SK-N-SH (cell line): ENCODE measurements around the gene SUN5. TPM values are rescaled to one million over a fixed set of nuclear protein-coding genes. Genes with fewer than 3 reads are reported as not detected.

ENCODE experiments used
- CTCF ChIA-PET: fragments of 300-600, 350-600 bp; formaldehyde crosslinking; extraction: SDS; loops from one replicate; lab custom pipeline; 2021; lab: Yijun Ruan, JAX
- POLR2A ChIA-PET: fragments of 350-600 bp; sonication (Branson Sonifier 250); formaldehyde crosslinking; extraction: SDS; loops from one replicate; lab custom pipeline; 2020; ENCODE audit warnings: antibody characterized with exemption, inconsistent platforms; lab: Yijun Ruan, JAX
- DNase-seq: peaks from one replicate; pipeline ENCODE4 v3.0.0; 2012
- H2AFZ ChIP-seq: fragments of 200-600 bp; sonication (generic); 2 replicates; pipeline ENCODE4 v1.8.1; 2016; ENCODE audit warnings: antibody characterized with exemption, mild to moderate bottlenecking, low read depth
- H3F3A ChIP-seq: fragments of 200-600 bp; sonication (generic); replicated peaks from 2 replicates; pipeline ENCODE3; 2016; ENCODE audit warnings: antibody characterized with exemption, mild to moderate bottlenecking; ENCODE audit not compliant: insufficient read depth
- H3K27ac ChIP-seq, 2 experiments: fragments of 200-500 bp in 1 of 2; fragments of 200-600 bp in 1 of 2; sonication (Bioruptor generic) in 1 of 2; sonication (generic), shearing (Covaris generic) in 1 of 2; 2 replicates each; pipeline versions ENCODE4 v1.5.1 to v1.6.1; 2014 to 2016; ENCODE audit warnings: low read depth in 2 of 2, inconsistent platforms in 1 of 2, low read length in 1 of 2, mild to moderate bottlenecking in 1 of 2, mixed read lengths in 1 of 2
- H3K27me3 ChIP-seq: fragments of 200-600 bp; sonication (generic), shearing (Covaris generic); 2 replicates; pipeline ENCODE4 v1.6.1; 2016; ENCODE audit warnings: mixed run types; ENCODE audit not compliant: insufficient read depth
- H3K36me3 ChIP-seq, 2 experiments: fragments of 200-500 bp in 1 of 2; fragments of 200-600 bp in 1 of 2; sonication (Bioruptor generic) in 1 of 2; sonication (generic) in 1 of 2; replicated peaks in 1 of 2; 2 replicates each; pipeline versions ENCODE3 to v1.5.1; 2014 to 2016; ENCODE audit warnings: low read length in 1 of 2, mild to moderate bottlenecking in 1 of 2; ENCODE audit not compliant: insufficient read depth in 2 of 2, control insufficient read depth in 1 of 2
- H3K4me1 ChIP-seq, 2 experiments: fragments of 200-500 bp in 1 of 2; fragments of 200-600 bp in 1 of 2; sonication (Bioruptor generic) in 1 of 2; sonication (generic), shearing (Covaris generic) in 1 of 2; 2 replicates each; pipeline versions ENCODE4 v1.5.1 to v1.6.1; 2014 to 2016; ENCODE audit warnings: low read depth in 1 of 2, low read length in 1 of 2, mixed run types in 1 of 2; ENCODE audit not compliant: insufficient read depth in 2 of 2, control insufficient read depth in 1 of 2
- H3K4me2 ChIP-seq: fragments of 200-600 bp; sonication (generic), shearing (Covaris generic); 2 replicates; pipeline ENCODE4 v1.6.1; 2017; ENCODE audit warnings: mixed run types
- H3K4me3 ChIP-seq, 2 experiments: fragments of 200-500 bp in 1 of 2; fragments of 200-600 bp in 1 of 2; sonication (Bioruptor generic) in 1 of 2; sonication (generic), shearing (Covaris generic) in 1 of 2; 2 replicates each; pipeline versions ENCODE4 v1.5.1 to v1.8.1; 2014 to 2016; ENCODE audit warnings: low read depth in 2 of 2, inconsistent platforms in 1 of 2, low read length in 1 of 2, mild to moderate bottlenecking in 1 of 2, mixed read lengths in 1 of 2, moderate library complexity in 1 of 2
- H3K79me2 ChIP-seq: fragments of 200-600 bp; sonication (generic); 2 replicates; pipeline ENCODE4 v1.8.1; 2017; ENCODE audit warnings: mild to moderate bottlenecking; ENCODE audit not compliant: insufficient read depth
- H3K9ac ChIP-seq: fragments of 200-600 bp; sonication (generic); 2 replicates; pipeline ENCODE4 v1.6.1; 2017; ENCODE audit warnings: mixed run types
- H3K9me2 ChIP-seq: fragments of 200-600 bp; sonication (generic); 2 replicates; pipeline ENCODE4 v1.6.1; 2017; ENCODE audit warnings: mixed run types
- H3K9me3 ChIP-seq: fragments of 200-600 bp; sonication (generic); 2 replicates; pipeline ENCODE4 v1.6.1; 2017; ENCODE audit warnings: mixed run types, mild to moderate bottlenecking, moderate library complexity
- H4K20me1 ChIP-seq: fragments of 200-600 bp; sonication (generic); 2 replicates; pipeline ENCODE4 v1.6.1; 2017; ENCODE audit warnings: mild to moderate bottlenecking, mixed run types; ENCODE audit not compliant: insufficient read depth
- CHD2 ChIP-seq: fragments of 150-350 bp; IDR thresholded peaks from 2 replicates; pipeline ENCODE4 v1.6.1; 2018; ENCODE audit warnings: low read length; ENCODE audit not compliant: partially characterized antibody
- FOSL2 ChIP-seq: IDR thresholded peaks from 2 replicates; pipeline ENCODE4 v1.4.0; 2012; ENCODE audit warnings: low read depth, mild to moderate bottlenecking, moderate library complexity, borderline replicate concordance
- GATA2 ChIP-seq: sonication (generic); formaldehyde crosslinking; IDR thresholded peaks from 2 replicates; pipeline ENCODE4 v1.5.0; 2020; ENCODE audit warnings: mild to moderate bottlenecking, missing genetic modification reagents
- MAX ChIP-seq: IDR thresholded peaks from 2 replicates; pipeline ENCODE4 v1.4.0; 2012; ENCODE audit warnings: low read depth
- MXI1 ChIP-seq: IDR thresholded peaks from 2 replicates; pipeline ENCODE4 v1.6.1; 2012; ENCODE audit warnings: mild to moderate bottlenecking, low read depth, low read length, improper control_type of control experiment
- NFIC ChIP-seq: IDR thresholded peaks from 2 replicates; pipeline ENCODE4 v1.4.0; 2012; ENCODE audit warnings: borderline replicate concordance
- PBX3 ChIP-seq: IDR thresholded peaks from 2 replicates; pipeline ENCODE4; 2012
- RCOR1 ChIP-seq: fragments of 150-350 bp; IDR thresholded peaks from 2 replicates; pipeline ENCODE4 v1.6.1; 2017; ENCODE audit warnings: antibody characterized with exemption, low read length
- REST ChIP-seq: IDR thresholded peaks from 2 replicates; pipeline ENCODE4 v1.6.1; 2012; ENCODE audit warnings: mild to moderate bottlenecking, low read depth, low read length, moderate library complexity
- RFX5 ChIP-seq: IDR thresholded peaks from 2 replicates; pipeline ENCODE4 v1.6.1; 2012; ENCODE audit warnings: mild to moderate bottlenecking, improper control_type of control experiment, low read length
- RXRA ChIP-seq: IDR thresholded peaks from 2 replicates; pipeline ENCODE4 v1.4.0; 2012; ENCODE audit warnings: low read depth, mild to moderate bottlenecking, borderline replicate concordance
- SMC3 ChIP-seq: IDR thresholded peaks from 2 replicates; pipeline ENCODE4 v1.6.1; 2012; ENCODE audit warnings: low read depth, low read length, improper control_type of control experiment
- TAF1 ChIP-seq: IDR thresholded peaks from 2 replicates; pipeline ENCODE4 v1.6.1; 2012; ENCODE audit warnings: low read depth, mild to moderate bottlenecking, low read length, moderate library complexity, borderline replicate concordance
- TCF12 ChIP-seq: IDR thresholded peaks from 2 replicates; pipeline ENCODE4 v1.4.0; 2012
- TEAD4 ChIP-seq: IDR thresholded peaks from 2 replicates; pipeline ENCODE4 v1.4.0; 2012; ENCODE audit warnings: mild to moderate bottlenecking, borderline replicate concordance; ENCODE audit not compliant: insufficient read depth
- USF1 ChIP-seq: IDR thresholded peaks from 2 replicates; pipeline ENCODE4 v1.4.0; 2012; ENCODE audit warnings: low read depth, borderline replicate concordance
- YY1 ChIP-seq: IDR thresholded peaks from 2 replicates; pipeline ENCODE4 v1.4.0; 2012; ENCODE audit warnings: low read depth, mild to moderate bottlenecking
- ZBTB33 ChIP-seq: IDR thresholded peaks from 2 replicates; pipeline ENCODE4 v1.4.0; 2012; ENCODE audit warnings: low read depth, borderline replicate concordance
- WGBS: methylation state at CpG from one replicate; pipeline ENCODE4 v1.1.6; 2017; ENCODE audit warnings: low lambda C conversion rate; 5-methylcytosine and 5-hydroxymethylcytosine counted together
- polyA plus RNA-seq, 3 experiments: library from polyadenylated mRNA; depleted of rRNA; stranded (reverse); fragments of >200 nt; gene quantifications; 2 replicates each; pipeline ENCODE4 v1.2.3, GENCODE V29; 2012

The SUN5 gene
- polyA plus RNA-seq, 1 of the 3 experiments (the other 2 are of a cell fraction) = not detected

- DNase-seq = no peak
- TF ChIP-seq YY1 = no peak
- no peak for TF ChIP-seq MAX
- TF ChIP-seq MXI1 = no peak
- no peak for TF ChIP-seq TAF1
- TF ChIP-seq RCOR1 = no peak
- no peak for TF ChIP-seq GATA2
- TF ChIP-seq TEAD4 = no peak
- no peak overlapping the region for H3K4me3 ChIP-seq
- no peaks in the 10 kb centered on the region for H3K4me1 ChIP-seq
- no peaks in the 10 kb centered on the region; the same call in 1 of the 2 replicates for H3K27me3 ChIP-seq
- no peaks in the 10 kb centered on the region for H3K79me2 ChIP-seq
- H3K9me2 ChIP-seq = no peaks in the 10 kb centered on the region
- no peaks in the 10 kb centered on the region for H3K36me3 ChIP-seq
- no peaks in the 10 kb centered on the region for H4K20me1 ChIP-seq
- CTCF ChIA-PET = interaction anchor here (0.8 kb wide), 1 partner anchor 103 kb away, joined by 3 read pairs; no protein-coding TSS in a partner anchor
- H3K9me3 ChIP-seq = no peaks in the 10 kb centered on the region
- H3K4me2 ChIP-seq = no peak overlapping the region
- H2AFZ ChIP-seq = no peak overlapping the region
- POLR2A ChIA-PET = no interaction called here
- H3F3A ChIP-seq = no peaks in the 10 kb centered on the region
- H3K9ac ChIP-seq = no peak overlapping the region
- WGBS = 74% methylated on average over 8 of the region's 16 CpGs
- no peak overlapping the region for H3K27ac ChIP-seq
These were observed 16.2 kb downstream of the SUN5 start for GRCh38 chr20:32988008-32988407.

GRCh38 chr20:32987044-32987825 lies 17.0 kb downstream of the SUN5 start:
- Histone ChIP-seq H3K79me2 (no peaks in the 10 kb centered on the region), H3K9me3 (no peaks in the 10 kb centered on the region), H4K20me1 (no peaks in the 10 kb centered on the region), H2AFZ (no peak overlapping the region), H3F3A (no peaks in the 10 kb centered on the region), H3K4me1 (peaks cover 0 to 3% of the 10 kb centered on the region in 2 experiments; a peak in 1 of 4 replicates), H3K4me3 (no peak overlapping the region), H3K4me2 (no peak overlapping the region), H3K27ac (no peak overlapping the region), H3K36me3 (no peaks in the 10 kb centered on the region), H3K27me3 (no peaks in the 10 kb centered on the region; the same call in 1 of the 2 replicates), H3K9me2 (no peaks in the 10 kb centered on the region), H3K9ac (no peak overlapping the region)
- 58% methylated on average over 9 of the region's 11 CpGs for WGBS
- POLR2A ChIA-PET = no interaction called here
- DNase-seq = no peak
- CTCF ChIA-PET = interaction anchor here (0.8 to 1.9 kb wide), 3 partner anchors 8 to 103 kb away, joined by 3 to 5 read pairs (median 4); no protein-coding TSS in a partner anchor
- TF ChIP-seq REST (no peak), FOSL2 (no peak), PBX3 (no peak), NFIC (no peak), TCF12 (no peak), RFX5 (no peak), MXI1 (no peak), SMC3 (no peak), USF1 (no peak), CHD2 (no peak), ZBTB33 (no peak), RXRA (no peak)
